ENCODE measurements around the gene DCP1B.

The DCP1B gene

DNA sequence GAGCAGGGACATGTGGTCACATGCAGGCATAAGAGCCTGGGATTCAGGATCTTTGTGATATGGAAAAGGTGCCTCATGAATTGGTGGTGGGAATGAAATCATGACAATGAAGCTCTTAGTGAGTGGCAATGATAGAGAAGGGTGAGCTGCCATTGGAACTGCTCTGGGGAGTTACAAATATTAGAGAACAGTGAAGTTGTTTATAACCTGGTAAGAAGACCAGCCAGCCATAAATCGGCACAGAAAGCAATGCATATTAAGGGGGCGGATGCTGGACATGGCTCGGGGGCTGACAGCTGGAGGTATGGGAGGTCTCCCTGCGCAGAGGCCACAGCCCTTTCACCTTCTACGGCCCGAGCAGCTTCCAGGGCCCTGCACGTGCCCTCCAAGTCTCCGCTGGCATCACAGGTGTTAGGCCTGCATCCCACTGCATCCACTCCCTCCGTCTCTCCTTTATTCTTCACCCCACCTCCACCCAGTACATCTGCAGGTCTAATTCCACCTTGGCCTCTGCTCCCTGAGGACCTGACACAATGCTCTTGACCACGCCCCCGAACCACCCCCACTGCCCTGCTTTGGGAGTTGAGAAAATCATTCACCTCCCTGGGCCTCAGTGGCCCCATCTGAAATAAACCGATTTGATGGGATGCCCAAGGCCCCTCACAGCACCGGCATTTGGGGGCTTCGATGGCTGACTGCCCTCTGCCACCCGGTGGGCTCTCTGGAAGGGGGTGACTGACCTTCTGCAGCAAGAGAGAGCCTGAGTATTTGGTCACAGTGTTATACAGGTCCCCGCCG, 89.9 kb downstream of the DCP1B start:
- TF ChIP-seq, protein P1, sequence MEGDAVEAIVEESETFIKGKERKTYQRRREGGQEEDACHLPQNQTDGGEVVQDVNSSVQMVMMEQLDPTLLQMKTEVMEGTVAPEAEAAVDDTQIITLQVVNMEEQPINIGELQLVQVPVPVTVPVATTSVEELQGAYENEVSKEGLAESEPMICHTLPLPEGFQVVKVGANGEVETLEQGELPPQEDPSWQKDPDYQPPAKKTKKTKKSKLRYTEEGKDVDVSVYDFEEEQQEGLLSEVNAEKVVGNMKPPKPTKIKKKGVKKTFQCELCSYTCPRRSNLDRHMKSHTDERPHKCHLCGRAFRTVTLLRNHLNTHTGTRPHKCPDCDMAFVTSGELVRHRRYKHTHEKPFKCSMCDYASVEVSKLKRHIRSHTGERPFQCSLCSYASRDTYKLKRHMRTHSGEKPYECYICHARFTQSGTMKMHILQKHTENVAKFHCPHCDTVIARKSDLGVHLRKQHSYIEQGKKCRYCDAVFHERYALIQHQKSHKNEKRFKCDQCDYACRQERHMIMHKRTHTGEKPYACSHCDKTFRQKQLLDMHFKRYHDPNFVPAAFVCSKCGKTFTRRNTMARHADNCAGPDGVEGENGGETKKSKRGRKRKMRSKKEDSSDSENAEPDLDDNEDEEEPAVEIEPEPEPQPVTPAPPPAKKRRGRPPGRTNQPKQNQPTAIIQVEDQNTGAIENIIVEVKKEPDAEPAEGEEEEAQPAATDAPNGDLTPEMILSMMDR (conservative IDR thresholded peaks at IDR 0.05; ENCODE audit: low read depth, low read length), result no peak
- H3K4me3 ChIP-seq (ENCODE audit: low read length), result no peak overlapping the region
- DNase-seq (ENCODE audit: low read depth), result no peak

- TF ChIP-seq, protein P1 (conservative IDR thresholded peaks at IDR 0.05; ENCODE audit: low read depth, low read length), result no peak
- H3K4me3 ChIP-seq (ENCODE audit: low read length), result no peak overlapping the region
- no peak for DNase-seq (ENCODE audit: low read depth)
Observed at GRCh38 chr12:1913377-1914113, 90.7 kb downstream of the DCP1B start.

GRCh38 chr12:1912580-1913376, 91.5 kb downstream of the DCP1B start:
- TF ChIP-seq, protein P1 (conservative IDR thresholded peaks at IDR 0.05; ENCODE audit: low read depth, low read length), result no peak
- H3K4me3 ChIP-seq (ENCODE audit: low read length), result no peak overlapping the region
- no peak for DNase-seq (ENCODE audit: low read depth)

GRCh38 chr12:1911598-1912575, 92.4 kb downstream of the DCP1B start:
- TF ChIP-seq, protein P1 (conservative IDR thresholded peaks at IDR 0.05; ENCODE audit: low read depth, low read length), result no peak
- DNase-seq (ENCODE audit: low read depth), result no peak
- no peak overlapping the region for H3K4me3 ChIP-seq (ENCODE audit: low read length)

DNA sequence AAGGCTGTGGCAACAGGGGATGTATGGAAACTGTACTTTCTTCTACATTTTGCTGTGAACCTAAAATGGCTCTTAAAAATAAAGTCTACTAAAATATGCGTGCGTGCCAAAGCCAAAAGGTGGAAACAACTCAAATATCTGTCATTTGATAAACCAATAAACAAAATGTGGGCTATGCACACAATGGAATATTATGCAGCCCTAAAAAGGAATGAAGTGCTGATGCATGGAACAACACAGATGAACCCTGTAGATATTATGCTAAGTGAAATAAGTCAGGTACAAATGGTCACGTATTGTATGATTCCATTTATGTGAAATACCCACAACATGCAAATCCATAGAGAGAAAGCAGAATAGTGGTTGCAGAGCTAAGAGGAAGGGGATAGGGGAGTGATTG, 93.8 kb downstream of the DCP1B start:
- TF ChIP-seq, protein P1 (conservative IDR thresholded peaks at IDR 0.05; ENCODE audit: low read depth, low read length), result no peak
- no peak for DNase-seq (ENCODE audit: low read depth)
- no peak overlapping the region for H3K4me3 ChIP-seq (ENCODE audit: low read length)

- DNase-seq (ENCODE audit: low read depth), result no peak
Observed at GRCh38 chr12:1908758-1909157, 95.5 kb downstream of the DCP1B start.

More at GRCh38 chr12:1908758-1909157, 95.5 kb downstream of the DCP1B start:
- H3K4me3 ChIP-seq (ENCODE audit: low read length), result no peak overlapping the region
- TF ChIP-seq, protein P1 (conservative IDR thresholded peaks at IDR 0.05; ENCODE audit: low read depth, low read length), result no peak

Data from retinal pigment epithelial cell (primary cell).